ENCODE measurements around the gene LIF. TPM values are rescaled to one million over a fixed set of nuclear protein-coding genes. Genes with fewer than 3 reads are reported as not detected.

Gene LIF
- total and polyA plus RNA-seq, 4 donors = 0.77 to 26.1 (median 5.1) TPM

DNA sequence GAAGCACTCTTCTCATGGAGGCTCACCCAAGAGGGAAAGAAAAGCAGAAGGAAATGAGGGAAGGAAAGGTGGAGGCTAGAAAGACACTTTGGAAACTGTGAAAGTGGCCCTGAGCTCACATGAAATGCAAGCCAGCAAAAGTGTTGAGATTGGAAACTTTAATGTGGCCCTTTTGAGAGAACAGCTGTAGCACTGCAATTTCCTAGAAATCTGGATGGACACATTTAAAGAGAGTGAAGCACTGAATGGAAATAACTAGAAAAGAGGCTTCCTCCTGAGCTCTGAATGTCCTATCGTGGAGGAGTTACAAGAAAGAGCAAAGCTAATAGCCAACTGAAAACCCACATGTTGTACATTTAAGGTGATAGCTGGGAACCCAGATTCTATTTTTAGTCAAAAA, 56.0 kb downstream of the LIF start:
- Histone ChIP-seq H3K4me3 (no peak overlapping the region), H3K4me1 (ENCODE audit: control insufficient read depth in 5 of 5, insufficient read depth in 5 of 5, low read length in 5 of 5) (peaks cover 2 to 38% (median 5%) of the 10 kb centered on the region in 5 donors), H3K27ac (ENCODE audit: low read depth in 1 of 2, low read length in 1 of 2) (no peak overlapping the region), H3K27me3 (ENCODE audit: control insufficient read depth in 3 of 3, insufficient read depth in 3 of 3, low read length in 2 of 3) (no peaks in the 10 kb centered on the region), H3K9me3 (ENCODE audit: control insufficient read depth in 4 of 4, insufficient read depth in 3 of 4, low read length in 3 of 4) (no peaks in the 10 kb centered on the region), H3K9ac (ENCODE audit: insufficient read depth in 1 of 2, low read length in 2 of 2) (no peak overlapping the region), H3K36me3 (ENCODE audit: control insufficient read depth in 4 of 4, insufficient read depth in 4 of 4, low read length in 4 of 4) (no peaks in the 10 kb centered on the region)
- 75 to 79% methylated on average over 1 of the region's 1 CpG for WGBS, 2 donors
- TF ChIP-seq, protein P1, sequence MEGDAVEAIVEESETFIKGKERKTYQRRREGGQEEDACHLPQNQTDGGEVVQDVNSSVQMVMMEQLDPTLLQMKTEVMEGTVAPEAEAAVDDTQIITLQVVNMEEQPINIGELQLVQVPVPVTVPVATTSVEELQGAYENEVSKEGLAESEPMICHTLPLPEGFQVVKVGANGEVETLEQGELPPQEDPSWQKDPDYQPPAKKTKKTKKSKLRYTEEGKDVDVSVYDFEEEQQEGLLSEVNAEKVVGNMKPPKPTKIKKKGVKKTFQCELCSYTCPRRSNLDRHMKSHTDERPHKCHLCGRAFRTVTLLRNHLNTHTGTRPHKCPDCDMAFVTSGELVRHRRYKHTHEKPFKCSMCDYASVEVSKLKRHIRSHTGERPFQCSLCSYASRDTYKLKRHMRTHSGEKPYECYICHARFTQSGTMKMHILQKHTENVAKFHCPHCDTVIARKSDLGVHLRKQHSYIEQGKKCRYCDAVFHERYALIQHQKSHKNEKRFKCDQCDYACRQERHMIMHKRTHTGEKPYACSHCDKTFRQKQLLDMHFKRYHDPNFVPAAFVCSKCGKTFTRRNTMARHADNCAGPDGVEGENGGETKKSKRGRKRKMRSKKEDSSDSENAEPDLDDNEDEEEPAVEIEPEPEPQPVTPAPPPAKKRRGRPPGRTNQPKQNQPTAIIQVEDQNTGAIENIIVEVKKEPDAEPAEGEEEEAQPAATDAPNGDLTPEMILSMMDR (IDR thresholded peaks at IDR 0.05; ENCODE audit: control extremely low read depth, extremely low read depth) = no peak
- DNase-seq = no peak
- no peak for ATAC-seq (ENCODE audit: insufficient read depth, low FRiP score)

Other genes starting within 250 kb of the LIF start
- under 1 TPM in 1 of 2 donors, not detected in 1; 0.46 TPM for gene HORMAD2, start 166.3 kb downstream of the LIF start, total RNA-seq
- under 1 TPM in 1 of 2 donors, not detected in 1; 0.02 TPM for gene HORMAD2, start 166.3 kb downstream of the LIF start, polyA plus RNA-seq
- 1 to 10 TPM; 1.8 to 3.3 TPM for gene OSM, start 20.1 kb upstream of the LIF start, total RNA-seq
- 10 to 100 TPM in 1 of 2 donors, under 1 TPM in 1; 0.57 to 33.2 TPM for gene OSM, start 20.1 kb upstream of the LIF start, polyA plus RNA-seq
- gene CASTOR1, start 42.7 kb upstream of the LIF start, total RNA-seq = 10 to 100 TPM; 12.6 to 26.5 TPM
- 10 to 100 TPM; 14.1 to 16.5 TPM for gene CASTOR1, start 42.7 kb upstream of the LIF start, polyA plus RNA-seq
- gene TBC1D10A, start 80.2 kb upstream of the LIF start, total RNA-seq = 10 to 100 TPM; 25.9 to 36.4 TPM
- gene TBC1D10A, start 80.2 kb upstream of the LIF start, polyA plus RNA-seq = 10 to 100 TPM; 15.0 to 27.3 TPM
- gene SF3A1, start 110.1 kb upstream of the LIF start, total RNA-seq = 100 to 1,000 TPM in 1 of 2 donors, 10 to 100 TPM in 1; 52.8 to 157 TPM
- 10 to 100 TPM; 15.8 to 37.4 TPM for gene SF3A1, start 110.1 kb upstream of the LIF start, polyA plus RNA-seq
- gene CCDC157, start 110.2 kb upstream of the LIF start, total RNA-seq = 10 to 100 TPM; 10.9 to 11.9 TPM
- gene CCDC157, start 110.2 kb upstream of the LIF start, polyA plus RNA-seq = 1 to 10 TPM; 4.1 to 6.0 TPM
- 10 to 100 TPM in 1 of 2 donors, 1 to 10 TPM in 1; 8.5 to 19.7 TPM for gene RNF215, start 140.7 kb upstream of the LIF start, total RNA-seq
- gene RNF215, start 140.7 kb upstream of the LIF start, polyA plus RNA-seq = 10 to 100 TPM in 1 of 2 donors, 1 to 10 TPM in 1; 8.9 to 10.4 TPM
- gene SEC14L2, start 150.3 kb upstream of the LIF start, total RNA-seq = 10 to 100 TPM in 1 of 2 donors, 1 to 10 TPM in 1; 8.8 to 10.3 TPM
- 1 to 10 TPM; 6.1 to 7.2 TPM for gene SEC14L2, start 150.3 kb upstream of the LIF start, polyA plus RNA-seq
- 10 to 100 TPM in 1 of 2 donors, 1 to 10 TPM in 1; 1.8 to 21.0 TPM for gene MTFP1, start 179.0 kb upstream of the LIF start, total RNA-seq
- gene MTFP1, start 179.0 kb upstream of the LIF start, polyA plus RNA-seq = 10 to 100 TPM; 30.0 to 40.0 TPM
- gene SEC14L3, start 225.3 kb upstream of the LIF start, total RNA-seq = under 1 TPM; 0.65 to 0.98 TPM
- gene SEC14L3, start 225.3 kb upstream of the LIF start, polyA plus RNA-seq = under 1 TPM; 0.17 to 0.75 TPM

Data from lung (tissue), 12 donors.